ENCODE results near the gene OR5M11. TPM values are rescaled to one million over a fixed set of nuclear protein-coding genes. Genes with fewer than 3 reads are reported as not detected.

The OR5M11 gene
- total RNA-seq, 1 donor from 2014 or later, result not detected

DNA sequence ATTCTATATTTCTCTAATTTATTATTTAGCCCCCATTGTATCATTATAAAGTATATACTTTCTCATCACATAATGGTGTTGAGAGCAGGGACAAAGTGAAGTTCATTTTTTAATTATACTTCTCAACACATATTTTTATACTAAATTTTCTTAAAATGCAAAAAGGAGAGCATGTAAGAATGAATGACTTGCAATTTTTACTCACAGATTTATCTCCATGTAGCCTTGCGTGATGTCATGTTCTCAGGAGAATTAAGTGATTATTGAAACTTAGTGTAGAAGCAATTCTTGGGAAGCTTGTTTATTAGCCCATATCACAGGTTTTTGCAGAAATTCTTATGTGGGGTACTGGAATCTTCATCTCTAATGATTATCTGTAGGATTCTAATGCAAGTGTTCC, 682 bp upstream of the OR5M11 start:
- Mint-ChIP-seq H3K27me3 (ENCODE audit: unreplicated experiment) (no peaks in the 10 kb centered on the region), H3K27ac (ENCODE audit: unreplicated experiment) (no peak overlapping the region), H3K4me3 (ENCODE audit: unreplicated experiment) (no peak overlapping the region), H3K36me3 (ENCODE audit: unreplicated experiment) (no peaks in the 10 kb centered on the region), H3K4me1 (ENCODE audit: unreplicated experiment) (no peaks in the 10 kb centered on the region), H3K9me3 (ENCODE audit: unreplicated experiment) (peaks cover 27% of the 10 kb centered on the region)
- no peak for DNase-seq (ENCODE audit: extremely low spot score, unreplicated experiment)
- TF ChIP-seq, protein P1, sequence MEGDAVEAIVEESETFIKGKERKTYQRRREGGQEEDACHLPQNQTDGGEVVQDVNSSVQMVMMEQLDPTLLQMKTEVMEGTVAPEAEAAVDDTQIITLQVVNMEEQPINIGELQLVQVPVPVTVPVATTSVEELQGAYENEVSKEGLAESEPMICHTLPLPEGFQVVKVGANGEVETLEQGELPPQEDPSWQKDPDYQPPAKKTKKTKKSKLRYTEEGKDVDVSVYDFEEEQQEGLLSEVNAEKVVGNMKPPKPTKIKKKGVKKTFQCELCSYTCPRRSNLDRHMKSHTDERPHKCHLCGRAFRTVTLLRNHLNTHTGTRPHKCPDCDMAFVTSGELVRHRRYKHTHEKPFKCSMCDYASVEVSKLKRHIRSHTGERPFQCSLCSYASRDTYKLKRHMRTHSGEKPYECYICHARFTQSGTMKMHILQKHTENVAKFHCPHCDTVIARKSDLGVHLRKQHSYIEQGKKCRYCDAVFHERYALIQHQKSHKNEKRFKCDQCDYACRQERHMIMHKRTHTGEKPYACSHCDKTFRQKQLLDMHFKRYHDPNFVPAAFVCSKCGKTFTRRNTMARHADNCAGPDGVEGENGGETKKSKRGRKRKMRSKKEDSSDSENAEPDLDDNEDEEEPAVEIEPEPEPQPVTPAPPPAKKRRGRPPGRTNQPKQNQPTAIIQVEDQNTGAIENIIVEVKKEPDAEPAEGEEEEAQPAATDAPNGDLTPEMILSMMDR (IDR thresholded peaks at IDR 0.05), result no peak

DNA sequence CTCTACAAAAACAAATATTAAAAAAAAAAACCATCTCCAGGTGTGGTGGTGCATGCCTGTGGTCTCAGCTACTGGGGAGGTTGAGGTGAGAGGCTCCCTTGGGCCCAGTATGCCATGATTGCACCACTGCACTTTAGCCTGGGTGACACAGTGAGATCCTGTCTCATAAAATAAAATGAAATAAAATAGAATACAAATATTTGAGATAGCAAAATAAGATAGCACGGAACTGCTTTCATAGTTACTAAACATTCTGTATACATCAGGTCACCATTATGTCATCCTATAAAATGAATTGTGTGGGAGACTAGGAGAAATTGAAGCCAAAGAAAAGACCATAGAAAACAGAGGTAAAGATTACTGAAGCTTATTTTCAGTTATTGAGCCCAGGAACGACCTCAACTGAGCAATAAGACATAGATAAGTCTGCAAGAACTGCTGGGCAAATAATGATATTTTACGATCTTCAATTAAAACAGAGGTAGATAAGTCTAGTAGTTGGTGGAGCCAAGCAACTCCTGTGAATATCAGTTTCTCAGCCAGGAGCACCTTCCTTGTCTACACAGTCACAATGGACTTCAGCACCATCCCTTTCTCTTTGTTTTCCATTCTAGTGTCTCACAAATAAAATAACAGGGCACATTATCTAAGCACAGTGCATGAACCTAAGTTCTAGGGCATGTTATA, 9.9 kb downstream of the OR5M11 start:
- Mint-ChIP-seq H3K27ac (ENCODE audit: unreplicated experiment) (no peak overlapping the region), H3K9me3 (ENCODE audit: unreplicated experiment) (no peaks in the 10 kb centered on the region), H3K27me3 (ENCODE audit: unreplicated experiment) (no peaks in the 10 kb centered on the region), H3K4me1 (ENCODE audit: unreplicated experiment) (no peaks in the 10 kb centered on the region), H3K4me3 (ENCODE audit: unreplicated experiment) (no peak overlapping the region), H3K36me3 (ENCODE audit: unreplicated experiment) (no peaks in the 10 kb centered on the region)
- TF ChIP-seq, protein P1 (IDR thresholded peaks at IDR 0.05), result no peak
- DNase-seq (ENCODE audit: extremely low spot score, unreplicated experiment), result no peak

DNA sequence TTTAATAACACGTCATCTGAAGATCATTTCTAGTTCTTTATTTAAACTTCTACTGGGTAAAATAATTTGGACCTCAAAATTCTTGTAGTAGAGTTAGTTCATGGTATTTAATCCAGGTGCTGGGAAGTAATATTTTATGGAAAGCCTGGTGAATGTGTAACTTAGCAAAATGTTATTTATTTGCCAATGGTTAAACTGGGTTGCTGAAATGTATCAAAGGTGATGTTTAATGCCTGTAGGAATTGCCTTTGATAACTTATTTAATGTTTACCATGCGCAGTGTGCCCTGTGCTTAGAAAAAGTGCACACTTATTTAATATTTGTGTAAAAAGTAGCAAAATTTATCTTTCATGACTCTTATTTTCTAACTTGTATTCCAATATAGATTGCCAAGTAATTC, 11.2 kb downstream of the OR5M11 start:
- H3K9me3 Mint-ChIP-seq (ENCODE audit: unreplicated experiment), result no peaks in the 10 kb centered on the region
- no peak overlapping the region for H3K27ac Mint-ChIP-seq (ENCODE audit: unreplicated experiment)
- TF ChIP-seq, protein P1 (IDR thresholded peaks at IDR 0.05), result no peak
- H3K4me3 Mint-ChIP-seq (ENCODE audit: unreplicated experiment), result no peak overlapping the region
- no peaks in the 10 kb centered on the region for H3K36me3 Mint-ChIP-seq (ENCODE audit: unreplicated experiment)
- no peaks in the 10 kb centered on the region for H3K27me3 Mint-ChIP-seq (ENCODE audit: unreplicated experiment)
- H3K4me1 Mint-ChIP-seq (ENCODE audit: unreplicated experiment), result no peaks in the 10 kb centered on the region
- no peak for DNase-seq (ENCODE audit: extremely low spot score, unreplicated experiment)

DNA sequence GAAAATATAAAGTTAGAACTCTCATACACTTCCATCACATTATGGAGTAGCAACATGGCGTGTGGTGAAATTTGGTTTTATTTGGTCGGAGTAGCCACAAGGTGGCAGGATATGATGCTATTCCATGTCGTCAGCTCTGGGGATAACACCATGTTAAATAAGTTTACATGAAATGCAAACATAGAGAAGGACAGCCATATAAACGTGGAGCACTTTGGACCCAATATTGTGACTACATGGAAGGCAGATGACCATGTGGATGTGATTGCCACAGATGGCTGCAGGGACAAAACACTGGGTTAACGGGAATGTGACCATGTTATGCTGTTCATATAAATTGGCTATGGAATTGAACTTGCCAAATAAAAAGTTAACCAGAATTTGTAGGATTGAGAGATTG, 21.0 kb downstream of the OR5M11 start:
- Mint-ChIP-seq H3K4me1 (ENCODE audit: unreplicated experiment) (no peaks in the 10 kb centered on the region), H3K27me3 (ENCODE audit: unreplicated experiment) (no peaks in the 10 kb centered on the region), H3K36me3 (ENCODE audit: unreplicated experiment) (no peaks in the 10 kb centered on the region), H3K9me3 (ENCODE audit: unreplicated experiment) (peaks cover 7% of the 10 kb centered on the region), H3K27ac (ENCODE audit: unreplicated experiment) (no peak overlapping the region), H3K4me3 (ENCODE audit: unreplicated experiment) (no peak overlapping the region)
- DNase-seq (ENCODE audit: extremely low spot score, unreplicated experiment), result no peak
- TF ChIP-seq, protein P1 (IDR thresholded peaks at IDR 0.05), result peak; percentile 11

DNA sequence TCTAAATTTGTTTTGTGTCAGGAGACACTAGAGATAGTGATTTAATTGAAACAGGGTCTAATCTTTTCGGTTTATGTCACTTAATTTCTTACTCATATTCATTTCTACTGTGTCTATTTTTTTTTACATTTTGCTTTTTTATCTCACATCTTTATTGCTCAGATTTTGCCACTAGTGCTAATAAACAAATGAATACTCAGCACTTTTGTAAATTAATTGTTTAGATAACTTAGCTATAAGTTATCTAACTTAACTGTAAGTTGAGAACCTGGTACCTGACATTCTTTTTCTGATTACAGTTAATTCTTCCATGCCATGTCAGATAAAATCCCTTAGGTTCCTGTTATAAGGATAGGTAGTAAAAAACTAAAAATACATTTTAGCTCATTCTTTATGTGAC, 29.8 kb downstream of the OR5M11 start:
- Mint-ChIP-seq H3K4me1 (ENCODE audit: unreplicated experiment) (no peaks in the 10 kb centered on the region), H3K36me3 (ENCODE audit: unreplicated experiment) (no peaks in the 10 kb centered on the region), H3K27ac (ENCODE audit: unreplicated experiment) (no peak overlapping the region), H3K4me3 (ENCODE audit: unreplicated experiment) (no peak overlapping the region), H3K9me3 (ENCODE audit: unreplicated experiment) (peaks cover 8% of the 10 kb centered on the region), H3K27me3 (ENCODE audit: unreplicated experiment) (no peaks in the 10 kb centered on the region)
- DNase-seq (ENCODE audit: extremely low spot score, unreplicated experiment), result no peak
- TF ChIP-seq, protein P1 (IDR thresholded peaks at IDR 0.05), result no peak

All from osteocyte (in vitro differentiated cells).